WERI-Rb-1 (cell line): ENCODE data around the gene DENND1B.

Source experiments
- DNase-seq: peaks from one replicate; pipeline ENCODE4 v3.0.0-alpha.2; 2020
- H3K27ac ChIP-seq: fragments of 250-450 bp; sonication (Bioruptor Pico); 2 replicates; pipeline ENCODE4 v1.5.1; 2020; ENCODE audit warnings: mild to moderate bottlenecking, moderate library complexity
- H3K27me3 ChIP-seq: fragments of 250-450 bp; sonication (Bioruptor Pico); 2 replicates; pipeline ENCODE4 v1.5.1; 2021; ENCODE audit warnings: mild to moderate bottlenecking, low read depth, moderate library complexity; ENCODE audit not compliant: insufficient read depth, severe bottlenecking
- H3K36me3 ChIP-seq: fragments of 250-450 bp; sonication (Bioruptor Pico); 2 replicates; pipeline ENCODE4 v1.5.1; 2020; ENCODE audit warnings: mild to moderate bottlenecking, moderate library complexity
- H3K4me3 ChIP-seq: 2 replicates; pipeline ENCODE4 v1.5.1; 2011; ENCODE audit warnings: low read depth, mild to moderate bottlenecking, control low read depth, low read length
- H3K9me3 ChIP-seq: fragments of 250-450 bp; sonication (Bioruptor Pico); 2 replicates; pipeline ENCODE4 v1.5.1; 2021; ENCODE audit warnings: mild to moderate bottlenecking, moderate library complexity; ENCODE audit not compliant: severe bottlenecking
- TF ChIP-seq, protein P1 (sequence below): IDR thresholded peaks from 2 replicates; pipeline ENCODE4 v1.5.1; 2011; ENCODE audit warnings: low read depth, mild to moderate bottlenecking, control low read depth, inconsistent platforms, low read length

The DENND1B gene

DNA sequence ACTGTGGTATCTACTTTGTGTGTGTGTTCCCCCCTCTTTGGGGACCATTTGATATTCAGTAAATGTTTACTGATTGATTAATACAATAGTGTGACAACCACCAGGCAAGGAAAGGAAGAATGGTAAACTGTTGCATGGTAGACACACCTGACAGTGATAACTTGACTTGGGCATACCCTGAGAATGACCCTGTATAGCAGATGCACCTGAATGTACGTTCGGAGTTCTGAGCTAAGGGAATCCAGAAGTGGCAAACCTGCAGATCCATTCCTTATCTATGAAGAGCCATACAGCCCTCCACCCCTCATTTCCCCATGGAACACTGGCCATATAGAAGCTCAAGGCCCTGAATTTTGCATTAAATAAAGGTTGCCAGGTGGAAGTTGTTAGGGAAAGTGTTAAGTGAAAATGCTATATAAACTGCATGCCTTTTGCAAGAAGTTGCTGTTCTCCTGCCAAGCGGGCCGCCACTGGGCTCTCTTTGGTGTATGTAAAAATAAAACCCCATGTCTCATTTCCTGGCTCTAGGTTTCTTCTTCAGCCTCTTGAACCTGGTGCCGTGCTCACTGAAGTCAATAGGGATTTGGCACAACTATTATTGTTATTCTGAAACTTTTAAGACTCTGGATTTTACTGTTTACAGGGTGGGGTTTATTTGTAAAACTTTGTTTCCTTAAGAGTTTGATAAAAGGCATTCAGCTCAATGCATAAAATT lies 32.6 kb upstream of the DENND1B start:
- no peak for DNase-seq
- peaks cover 4% of the 10 kb centered on the region for H3K9me3 ChIP-seq
- no peak overlapping the region for H3K27ac ChIP-seq
- H3K36me3 ChIP-seq: no peaks in the 10 kb centered on the region
- no peak overlapping the region for H3K4me3 ChIP-seq
- no peaks in the 10 kb centered on the region for H3K27me3 ChIP-seq
- TF ChIP-seq, protein P1, sequence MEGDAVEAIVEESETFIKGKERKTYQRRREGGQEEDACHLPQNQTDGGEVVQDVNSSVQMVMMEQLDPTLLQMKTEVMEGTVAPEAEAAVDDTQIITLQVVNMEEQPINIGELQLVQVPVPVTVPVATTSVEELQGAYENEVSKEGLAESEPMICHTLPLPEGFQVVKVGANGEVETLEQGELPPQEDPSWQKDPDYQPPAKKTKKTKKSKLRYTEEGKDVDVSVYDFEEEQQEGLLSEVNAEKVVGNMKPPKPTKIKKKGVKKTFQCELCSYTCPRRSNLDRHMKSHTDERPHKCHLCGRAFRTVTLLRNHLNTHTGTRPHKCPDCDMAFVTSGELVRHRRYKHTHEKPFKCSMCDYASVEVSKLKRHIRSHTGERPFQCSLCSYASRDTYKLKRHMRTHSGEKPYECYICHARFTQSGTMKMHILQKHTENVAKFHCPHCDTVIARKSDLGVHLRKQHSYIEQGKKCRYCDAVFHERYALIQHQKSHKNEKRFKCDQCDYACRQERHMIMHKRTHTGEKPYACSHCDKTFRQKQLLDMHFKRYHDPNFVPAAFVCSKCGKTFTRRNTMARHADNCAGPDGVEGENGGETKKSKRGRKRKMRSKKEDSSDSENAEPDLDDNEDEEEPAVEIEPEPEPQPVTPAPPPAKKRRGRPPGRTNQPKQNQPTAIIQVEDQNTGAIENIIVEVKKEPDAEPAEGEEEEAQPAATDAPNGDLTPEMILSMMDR: no peak

DNA sequence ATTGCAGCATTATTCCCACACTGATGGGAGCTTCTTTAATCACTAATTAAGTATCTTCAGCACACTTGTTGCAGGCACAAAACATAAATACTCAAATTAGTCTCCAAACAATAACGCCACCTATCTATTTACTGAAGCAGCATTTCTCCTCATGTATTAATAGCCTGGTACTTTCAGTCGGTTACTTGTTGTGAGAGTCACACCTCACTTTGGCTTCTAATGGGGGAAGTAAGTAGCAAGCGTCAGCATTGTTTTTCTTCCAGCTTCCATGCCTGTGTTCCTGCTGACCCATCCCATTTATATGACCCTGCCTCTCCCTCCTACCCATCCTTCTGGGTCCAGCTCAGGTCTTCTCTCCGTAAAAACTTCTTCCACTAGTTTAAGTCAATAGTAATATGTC lies 31.9 kb upstream of the DENND1B start:
- DNase-seq: no peak
- Histone ChIP-seq H3K36me3 (no peaks in the 10 kb centered on the region), H3K27me3 (no peaks in the 10 kb centered on the region), H3K4me3 (no peak overlapping the region), H3K9me3 (peaks cover 5% of the 10 kb centered on the region), H3K27ac (no peak overlapping the region)
- TF ChIP-seq, protein P1: no peak

DNA sequence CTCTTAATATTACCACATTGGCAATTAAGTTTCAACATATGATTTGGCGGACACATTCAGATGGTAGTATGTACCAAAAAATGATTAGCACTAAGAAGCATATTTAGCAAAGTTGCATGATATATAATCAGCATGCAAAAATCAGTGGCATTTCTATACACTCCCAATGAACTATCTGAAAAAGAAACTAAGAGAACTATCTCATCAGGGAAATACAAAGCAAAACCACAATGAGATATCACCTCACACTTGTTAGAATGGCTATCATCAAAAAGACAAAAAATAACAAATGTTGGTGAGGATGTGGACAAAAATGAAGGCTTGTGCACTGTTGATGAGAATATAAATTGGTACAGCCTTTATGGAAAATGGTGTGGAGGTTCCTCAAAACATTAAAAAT lies 31.4 kb upstream of the DENND1B start:
- no peak overlapping the region for H3K27ac ChIP-seq
- no peaks in the 10 kb centered on the region for H3K36me3 ChIP-seq
- TF ChIP-seq, protein P1: no peak
- H3K4me3 ChIP-seq: no peak overlapping the region
- no peak for DNase-seq
- peaks cover 10% of the 10 kb centered on the region for H3K9me3 ChIP-seq
- no peaks in the 10 kb centered on the region for H3K27me3 ChIP-seq

DNA sequence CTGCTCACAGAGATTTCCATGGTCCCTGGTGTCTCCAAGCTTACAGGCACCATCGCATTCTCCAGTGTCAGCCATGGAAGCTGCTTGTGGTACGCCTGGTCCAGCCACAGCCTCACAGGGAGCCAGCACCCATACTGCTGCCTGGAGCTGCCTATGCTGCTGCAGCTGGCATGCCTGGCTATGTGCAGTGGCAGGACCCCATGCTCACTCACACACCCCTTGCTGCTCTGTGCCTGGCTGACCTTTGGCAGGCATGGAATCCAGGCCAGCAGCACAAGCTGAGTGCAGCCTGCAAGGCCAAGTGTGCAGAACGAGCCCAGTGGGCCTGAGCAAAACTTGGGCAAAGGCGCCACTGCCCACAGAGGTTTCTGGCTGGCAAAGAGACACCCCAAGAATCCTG lies 26.4 kb upstream of the DENND1B start:
- H3K27me3 ChIP-seq: no peaks in the 10 kb centered on the region
- TF ChIP-seq, protein P1: no peak
- peaks cover 25% of the 10 kb centered on the region for H3K9me3 ChIP-seq
- no peak overlapping the region for H3K27ac ChIP-seq
- H3K36me3 ChIP-seq: no peaks in the 10 kb centered on the region
- no peak overlapping the region for H3K4me3 ChIP-seq
- no peak for DNase-seq

DNA sequence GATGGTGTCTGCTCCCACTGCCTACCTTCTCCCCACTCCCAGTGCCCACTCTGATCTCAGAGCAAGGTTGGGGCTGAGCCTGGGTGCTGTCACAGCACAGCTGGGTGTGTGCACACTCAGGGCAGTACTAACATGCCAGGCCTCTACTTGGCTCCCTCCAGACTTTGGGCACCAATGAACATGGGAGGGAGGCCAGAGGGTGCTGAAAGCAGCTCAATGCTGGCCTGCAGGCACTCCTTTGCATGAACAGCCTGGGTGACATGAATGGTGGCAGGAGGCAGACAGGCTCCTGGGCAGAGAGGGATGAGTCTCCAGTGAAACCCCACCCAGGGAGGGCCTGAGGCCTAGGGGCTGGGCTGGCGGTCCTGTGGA lies 25.8 kb upstream of the DENND1B start:
- Histone ChIP-seq H3K36me3 (no peaks in the 10 kb centered on the region), H3K27ac (no peak overlapping the region), H3K9me3 (peaks cover 25% of the 10 kb centered on the region), H3K27me3 (no peaks in the 10 kb centered on the region), H3K4me3 (no peak overlapping the region)
- TF ChIP-seq, protein P1: no peak
- no peak for DNase-seq
